Cardiac fibroblast (primary cell): ENCODE measurements around the gene TEX30.

Source experiments
- DNase-seq, 2 donors: peaks; one replicate each; pipeline versions ENCODE4 v3.0.0 to v3.0.0-alpha.2; 2010; ENCODE audit warnings: low read depth in 2 of 2
- H3K4me3 ChIP-seq, 2 donors: replicated peaks in 1 of 2; 1 replicate in 1 of 2; 2 replicates in 1 of 2; pipeline ENCODE4 v1.5.1; 2011; ENCODE audit warnings: low read depth in 2 of 2, low read length in 2 of 2, mild to moderate bottlenecking in 2 of 2, moderate library complexity in 1 of 2
- CTCF ChIP-seq: IDR thresholded peaks from one replicate; pipeline ENCODE4 v1.5.1; 2011; ENCODE audit warnings: low read depth, mild to moderate bottlenecking, low read length, inconsistent platforms

The TEX30 gene

GRCh38 chr13:102757006-102757405, 16.6 kb downstream of the TEX30 start:
- no peak overlapping the region for H3K4me3 ChIP-seq
- DNase-seq, result no peak
- TF ChIP-seq CTCF, result no peak

- no peak for DNase-seq
- no peak overlapping the region for H3K4me3 ChIP-seq
- TF ChIP-seq CTCF, result no peak
Measured at GRCh38 chr13:102751886-102752285, 21.7 kb downstream of the TEX30 start.

- TF ChIP-seq CTCF, result no peak
- DNase-seq, result no peak
- no peak overlapping the region for H3K4me3 ChIP-seq
Measured at GRCh38 chr13:102742506-102742905, 31.1 kb downstream of the TEX30 start.

- H3K4me3 ChIP-seq, result no peak overlapping the region
- DNase-seq, result no peak
- TF ChIP-seq CTCF, result no peak
Measured at GRCh38 chr13:102742101-102742500, 31.5 kb downstream of the TEX30 start.

GRCh38 chr13:102729560-102730270, 43.9 kb downstream of the TEX30 start:
- no peak for TF ChIP-seq CTCF
- peak; percentile 87 to 92 for DNase-seq
- no peak overlapping the region for H3K4me3 ChIP-seq

- TF ChIP-seq CTCF, result no peak
- H3K4me3 ChIP-seq, result no peak overlapping the region
- DNase-seq, result no peak
Measured at GRCh38 chr13:102726430-102726829, 47.2 kb downstream of the TEX30 start.

GRCh38 chr13:102724923-102725322, 48.7 kb downstream of the TEX30 start:
- no peak overlapping the region for H3K4me3 ChIP-seq
- peak; percentile 32 for TF ChIP-seq CTCF
- DNase-seq, result peak; percentile 69 to 75
